Panc1 (cell line): ENCODE results near the gene PAK2.

Experiments
- POLR2AphosphoS5 ChIP-seq: IDR thresholded peaks from 2 replicates; pipeline ENCODE4 v1.6.1; 2012; ENCODE audit warnings: mild to moderate bottlenecking, low read depth, low read length, moderate library complexity
- REST ChIP-seq, 2 experiments: IDR thresholded peaks; 2 replicates each; pipeline ENCODE4 v1.6.1; 2011 to 2012; ENCODE audit warnings: low read depth in 2 of 2, control low read depth in 1 of 2, low read length in 1 of 2, mild to moderate bottlenecking in 1 of 2, moderate library complexity in 1 of 2; ENCODE audit not compliant: insufficient read depth in 1 of 2
- SIN3A ChIP-seq: IDR thresholded peaks from 2 replicates; pipeline ENCODE4 v1.6.1; 2012; ENCODE audit warnings: low read depth, mild to moderate bottlenecking, low read length, moderate library complexity, borderline replicate concordance; ENCODE audit not compliant: insufficient read depth
- TCF7L2 ChIP-seq: IDR thresholded peaks from 2 replicates; pipeline ENCODE4 v1.6.1; 2011; ENCODE audit warnings: mild to moderate bottlenecking, low read depth, low read length, inconsistent platforms
- TF ChIP-seq, protein P1 (sequence below): fragments of 450-650 bp; IDR thresholded peaks from 2 replicates; pipeline ENCODE4 v1.5.1; 2017; ENCODE audit warnings: mild to moderate bottlenecking

DNA sequence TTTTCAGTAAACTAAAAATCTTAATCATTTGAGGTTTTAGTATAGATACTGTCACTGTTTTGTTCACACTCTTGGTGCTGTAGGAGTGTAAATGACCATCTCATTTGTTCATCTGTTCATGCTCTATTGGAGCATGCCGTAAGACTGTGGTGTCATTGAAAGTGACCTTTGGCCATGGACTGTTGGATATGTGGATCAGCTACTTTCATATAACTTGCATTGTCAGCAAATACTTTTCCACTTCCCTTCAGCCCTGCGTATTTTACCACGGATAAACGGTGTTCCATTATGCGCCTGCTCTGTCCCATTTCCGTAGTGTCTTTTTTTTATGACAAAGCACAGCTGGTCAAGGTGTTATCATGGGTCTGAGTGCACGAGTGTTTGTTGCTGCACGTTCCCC, 95.4 kb downstream of the PAK2 start:
- TF ChIP-seq, protein P1, sequence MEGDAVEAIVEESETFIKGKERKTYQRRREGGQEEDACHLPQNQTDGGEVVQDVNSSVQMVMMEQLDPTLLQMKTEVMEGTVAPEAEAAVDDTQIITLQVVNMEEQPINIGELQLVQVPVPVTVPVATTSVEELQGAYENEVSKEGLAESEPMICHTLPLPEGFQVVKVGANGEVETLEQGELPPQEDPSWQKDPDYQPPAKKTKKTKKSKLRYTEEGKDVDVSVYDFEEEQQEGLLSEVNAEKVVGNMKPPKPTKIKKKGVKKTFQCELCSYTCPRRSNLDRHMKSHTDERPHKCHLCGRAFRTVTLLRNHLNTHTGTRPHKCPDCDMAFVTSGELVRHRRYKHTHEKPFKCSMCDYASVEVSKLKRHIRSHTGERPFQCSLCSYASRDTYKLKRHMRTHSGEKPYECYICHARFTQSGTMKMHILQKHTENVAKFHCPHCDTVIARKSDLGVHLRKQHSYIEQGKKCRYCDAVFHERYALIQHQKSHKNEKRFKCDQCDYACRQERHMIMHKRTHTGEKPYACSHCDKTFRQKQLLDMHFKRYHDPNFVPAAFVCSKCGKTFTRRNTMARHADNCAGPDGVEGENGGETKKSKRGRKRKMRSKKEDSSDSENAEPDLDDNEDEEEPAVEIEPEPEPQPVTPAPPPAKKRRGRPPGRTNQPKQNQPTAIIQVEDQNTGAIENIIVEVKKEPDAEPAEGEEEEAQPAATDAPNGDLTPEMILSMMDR, result 0 out of 2 replicates have a peak, but pooled peaks have one; percentile 6
- 0 out of 2 replicates have a peak, but pooled peaks have one; percentile 30 for TF ChIP-seq POLR2AphosphoS5
- TF ChIP-seq REST (IDR thresholded peaks at IDR 0.05; ENCODE audit: insufficient read depth in 1 of 2, low read depth in 2 of 2, low read length in 1 of 2), result no peak
- TF ChIP-seq SIN3A, result no peak
- TF ChIP-seq TCF7L2, result no peak
